Stimulated activated CD4-positive, alpha-beta T cell treated with anti-CD3 and anti-CD28 coated beads, Interleukin-12 subunit alpha, Interleukin-12 subunit beta, amount 100 ng/mL, for 4 hours (primary cell): Measurements from ENCODE around the gene TGFBR1.

Experiments
- DNase-seq: peaks from one replicate; pipeline ENCODE4 v3.0.0-alpha.2; 2020

The TGFBR1 gene

GRCh38 chr9:99138424-99139284 lies 33.7 kb downstream of the TGFBR1 start:
- DNase-seq, result no peak

GRCh38 chr9:99139868-99140267 lies 35.0 kb downstream of the TGFBR1 start:
- no peak for DNase-seq

- DNase-seq, result peak; percentile 34
These were observed 35.9 kb downstream of the TGFBR1 start for GRCh38 chr9:99140685-99141314.

GRCh38 chr9:99141849-99142248 lies 36.9 kb downstream of the TGFBR1 start:
- no peak for DNase-seq

- no peak for DNase-seq
These were observed 37.4 kb downstream of the TGFBR1 start for GRCh38 chr9:99142275-99142674.

GRCh38 chr9:99143655-99144054 lies 38.7 kb downstream of the TGFBR1 start:
- no peak for DNase-seq

- DNase-seq, result no peak
These were observed 40.1 kb downstream of the TGFBR1 start for GRCh38 chr9:99144966-99145365.

- DNase-seq, result no peak
These were observed 41.7 kb downstream of the TGFBR1 start for GRCh38 chr9:99146574-99146973.

- no peak for DNase-seq
These were observed 42.3 kb downstream of the TGFBR1 start for GRCh38 chr9:99147177-99147576.

- no peak for DNase-seq
These were observed 45.7 kb downstream of the TGFBR1 start for GRCh38 chr9:99150451-99151171.

- no peak for DNase-seq
These were observed 49.4 kb downstream of the TGFBR1 start for GRCh38 chr9:99154356-99154755.

- no peak for DNase-seq
These were observed 50.8 kb downstream of the TGFBR1 start for GRCh38 chr9:99155736-99156135.

- DNase-seq, result no peak
These were observed 53.7 kb downstream of the TGFBR1 start for GRCh38 chr9:99158629-99159028.

- no peak for DNase-seq
These were observed 55.3 kb downstream of the TGFBR1 start for GRCh38 chr9:99160173-99160572.

GRCh38 chr9:99162759-99163364 lies 57.9 kb downstream of the TGFBR1 start:
- DNase-seq, result no peak

- DNase-seq, result no peak
These were observed 61.2 kb downstream of the TGFBR1 start for GRCh38 chr9:99166149-99166548.

- no peak for DNase-seq
These were observed 62.2 kb downstream of the TGFBR1 start for GRCh38 chr9:99167119-99167518.

GRCh38 chr9:99167694-99168093 lies 62.8 kb downstream of the TGFBR1 start:
- no peak for DNase-seq

- no peak for DNase-seq
These were observed 64.2 kb downstream of the TGFBR1 start for GRCh38 chr9:99169086-99169485.

- DNase-seq, result no peak
These were observed 65.3 kb downstream of the TGFBR1 start for GRCh38 chr9:99169982-99170761.

- no peak for DNase-seq
These were observed 66.6 kb downstream of the TGFBR1 start for GRCh38 chr9:99171225-99172123.
